HG02884 (cell line): ENCODE data around the gene CTTNBP2.

Source experiments
- ATAC-seq: cut with Tn5 transposase; IDR thresholded peaks from one replicate; pipeline ENCODE4 v1.9.1; 2021; ENCODE audit warnings: mild to moderate bottlenecking, moderate library complexity; ENCODE audit not compliant: unreplicated experiment

CTTNBP2 gene

GRCh38 chr7:117690147-117690546, 183.1 kb downstream of the CTTNBP2 start:
- no peak for ATAC-seq

- ATAC-seq = no peak
Measured at GRCh38 chr7:117689406-117689805, 183.8 kb downstream of the CTTNBP2 start.

- ATAC-seq = no peak
Measured at GRCh38 chr7:117688126-117688525, 185.1 kb downstream of the CTTNBP2 start.

GRCh38 chr7:117686311-117686935, 186.8 kb downstream of the CTTNBP2 start:
- ATAC-seq = no peak

GRCh38 chr7:117685795-117686194, 187.4 kb downstream of the CTTNBP2 start:
- no peak for ATAC-seq

- no peak for ATAC-seq
Measured at GRCh38 chr7:117683430-117684175, 189.6 kb downstream of the CTTNBP2 start.

GRCh38 chr7:117682681-117683385, 190.4 kb downstream of the CTTNBP2 start:
- no peak for ATAC-seq

GRCh38 chr7:117679120-117679519, 194.1 kb downstream of the CTTNBP2 start:
- no peak for ATAC-seq

GRCh38 chr7:117675497-117676435, 197.5 kb downstream of the CTTNBP2 start:
- no peak for ATAC-seq

GRCh38 chr7:117674617-117675016, 198.6 kb downstream of the CTTNBP2 start:
- no peak for ATAC-seq

GRCh38 chr7:117673839-117674238, 199.4 kb downstream of the CTTNBP2 start:
- peak; percentile 61 for ATAC-seq

- no peak for ATAC-seq
Measured at GRCh38 chr7:117673367-117673766, 199.9 kb downstream of the CTTNBP2 start.

- no peak for ATAC-seq
Measured at GRCh38 chr7:117672453-117672852, 200.8 kb downstream of the CTTNBP2 start.

GRCh38 chr7:117669818-117670217, 203.4 kb downstream of the CTTNBP2 start:
- ATAC-seq = no peak

- ATAC-seq = no peak
Measured at GRCh38 chr7:117667456-117667855, 205.8 kb downstream of the CTTNBP2 start.

GRCh38 chr7:117666689-117667088, 206.6 kb downstream of the CTTNBP2 start:
- no peak for ATAC-seq

- ATAC-seq = no peak
Measured at GRCh38 chr7:117666031-117666430, 207.2 kb downstream of the CTTNBP2 start.

GRCh38 chr7:117665368-117665767, 207.9 kb downstream of the CTTNBP2 start:
- ATAC-seq = no peak

- no peak for ATAC-seq
Measured at GRCh38 chr7:117664047-117664446, 209.2 kb downstream of the CTTNBP2 start.

- ATAC-seq = no peak
Measured at GRCh38 chr7:117661328-117661727, 211.9 kb downstream of the CTTNBP2 start.
